CD14-positive monocyte (primary cell): ENCODE data around the gene ADGRG1. TPM values are rescaled to one million over a fixed set of nuclear protein-coding genes. Genes with fewer than 3 reads are reported as not detected.

Experiments used
- DNase-seq, 3 donors: peaks; one replicate each; pipeline ENCODE4 v3.0.0-alpha.2; 2011 to 2022
- H2AFZ ChIP-seq: 2 replicates; pipeline ENCODE4 v1.6.0; 2012; ENCODE audit warnings: mild to moderate bottlenecking, low read depth, low read length, inconsistent platforms; ENCODE audit not compliant: insufficient read depth, poor library complexity, severe bottlenecking
- H3K27ac ChIP-seq, 2 donors: 1 replicate in 1 of 2; 2 replicates in 1 of 2; pipeline ENCODE4 v1.5.1; 2012 to 2013; ENCODE audit warnings: low read length in 2 of 2, control low read depth in 1 of 2, inconsistent platforms in 1 of 2, low read depth in 1 of 2, mild to moderate bottlenecking in 1 of 2
- H3K27me3 ChIP-seq, 2 donors: one replicate each; pipeline versions ENCODE4 v1.6.0 to v1.6.1; 2011 to 2013; ENCODE audit warnings: low read length in 2 of 2; ENCODE audit not compliant: control insufficient read depth in 2 of 2, insufficient read depth in 2 of 2
- H3K36me3 ChIP-seq, 2 donors: replicated peaks in 1 of 2; 1 replicate in 1 of 2; 2 replicates in 1 of 2; pipeline versions ENCODE4 v1.5.1 to v1.6.1; 2012 to 2013; ENCODE audit warnings: low read length in 2 of 2, control low read depth in 1 of 2, inconsistent platforms in 1 of 2, mild to moderate bottlenecking in 1 of 2; ENCODE audit not compliant: insufficient read depth in 2 of 2, control insufficient read depth in 1 of 2
- H3K4me1 ChIP-seq, 2 donors: 1 replicate in 1 of 2; 2 replicates in 1 of 2; pipeline versions ENCODE4 v1.5.1 to v1.6.1; 2012 to 2013; ENCODE audit warnings: low read length in 2 of 2, control low read depth in 1 of 2, inconsistent platforms in 1 of 2, mild to moderate bottlenecking in 1 of 2, moderate library complexity in 1 of 2; ENCODE audit not compliant: insufficient read depth in 2 of 2, control insufficient read depth in 1 of 2
- H3K4me2 ChIP-seq: replicated peaks from 2 replicates; pipeline ENCODE3; 2012; ENCODE audit warnings: low read length, moderate library complexity, mild to moderate bottlenecking; ENCODE audit not compliant: poor library complexity, severe bottlenecking; ENCODE audit errors: extremely low read depth
- H3K4me3 ChIP-seq, 3 experiments: fragments of 200-600 bp in 1 of 3; sonication (generic) in 1 of 3; replicated peaks in 1 of 3; 1 replicate in 2 of 3; 2 replicates in 1 of 3; pipeline ENCODE4 v1.5.1; 2011 to 2013; ENCODE audit warnings: low read length in 3 of 3, mild to moderate bottlenecking in 3 of 3, control low read depth in 2 of 3, low read depth in 2 of 3, inconsistent platforms in 1 of 3, moderate library complexity in 1 of 3
- H3K79me2 ChIP-seq: 2 replicates; pipeline ENCODE4 v1.6.0; 2012; ENCODE audit warnings: mild to moderate bottlenecking, control low read depth, inconsistent platforms, low read length, moderate library complexity; ENCODE audit not compliant: insufficient read depth
- H3K9ac ChIP-seq: 2 replicates; pipeline ENCODE4 v1.6.0; 2017; ENCODE audit warnings: low read length, mild to moderate bottlenecking; ENCODE audit not compliant: insufficient read depth, poor library complexity, severe bottlenecking
- H3K9me3 ChIP-seq, 2 donors: replicated peaks in 1 of 2; 1 replicate in 1 of 2; 2 replicates in 1 of 2; pipeline versions ENCODE4 v1.5.1 to v1.6.1; 2012 to 2013; ENCODE audit warnings: low read length in 2 of 2, control low read depth in 1 of 2; ENCODE audit not compliant: control insufficient read depth in 1 of 2, insufficient read depth in 1 of 2
- H4K20me1 ChIP-seq: 2 replicates; pipeline ENCODE4 v1.6.0; 2012; ENCODE audit warnings: mild to moderate bottlenecking, low read length, control low read depth, moderate library complexity; ENCODE audit not compliant: insufficient read depth
- H3K27ac Mint-ChIP-seq, 7 donors: one replicate each; pipeline ENCODE4 v1.8.0; 2020; ENCODE audit warnings: mild to moderate bottlenecking in 7 of 7, mixed read lengths in 7 of 7, moderate library complexity in 6 of 7, inconsistent platforms in 2 of 7
- H3K27me3 Mint-ChIP-seq, 3 donors: one replicate each; pipeline ENCODE4 v1.8.0; 2021 to 2022; ENCODE audit warnings: low read depth in 3 of 3, mild to moderate bottlenecking in 3 of 3, mixed read lengths in 3 of 3, moderate library complexity in 3 of 3, inconsistent platforms in 1 of 3
- H3K36me3 Mint-ChIP-seq, 2 donors: one replicate each; pipeline ENCODE4 v1.8.0; 2020; ENCODE audit warnings: mixed read lengths in 2 of 2, inconsistent platforms in 1 of 2, mild to moderate bottlenecking in 1 of 2
- H3K4me1 Mint-ChIP-seq: one replicate; pipeline ENCODE4 v1.8.0; 2020; ENCODE audit warnings: mild to moderate bottlenecking, mixed read lengths
- H3K4me3 Mint-ChIP-seq, 2 donors: one replicate each; pipeline ENCODE4 v1.8.0; 2020; ENCODE audit warnings: mild to moderate bottlenecking in 2 of 2, mixed read lengths in 2 of 2, moderate library complexity in 1 of 2
- H3K9me3 Mint-ChIP-seq, 7 donors: one replicate each; pipeline ENCODE4 v1.8.0; 2020 to 2022; ENCODE audit warnings: mixed read lengths in 7 of 7, mild to moderate bottlenecking in 6 of 7, moderate library complexity in 6 of 7, inconsistent platforms in 2 of 7
- CTCF ChIP-seq: fragments of 200-600 bp; IDR thresholded peaks from one replicate; pipeline ENCODE4 v1.8.0; 2022; ENCODE audit warnings: antibody characterized with exemption, mild to moderate bottlenecking
- WGBS: methylation state at CpG from one replicate; pipeline ENCODE4 v1.1.5; 2013; ENCODE audit warnings: missing lambda C conversion rate; ENCODE audit not compliant: insufficient coverage; 5-methylcytosine and 5-hydroxymethylcytosine counted together
- intact Hi-C, 2 donors: fragments of 100-400 bp; cut with micrococcal nuclease; formaldehyde crosslinking; loops; one replicate each; pipeline versions ENCODE4 v1.15.0 to v1.15.1; 2023
- polyA plus RNA-seq, 3 donors: library from polyadenylated mRNA; depleted of rRNA in 1 of 3; unstranded in 2 of 3; stranded (reverse) in 1 of 3; fragments of 300-500 nt in 2 of 3; fragments of >200 nt in 1 of 3; fragmentation: Illumina TruSeq in 2 of 3; gene quantifications; 1 replicate in 2 of 3; 2 replicates in 1 of 3; pipeline ENCODE4 v1.2.3, GENCODE V29; 2012 to 2021

ADGRG1 gene
- polyA plus RNA-seq, 3 donors, result 0.07 to 0.39 (median 0.08) TPM

- no peak for TF ChIP-seq CTCF
- Histone ChIP-seq H2AFZ (no peak overlapping the region), H3K36me3 (no peaks in the 10 kb centered on the region), H3K27me3 (peaks cover 17 to 43% of the 10 kb centered on the region in 2 donors), H3K4me1 (no peaks in the 10 kb centered on the region), H3K9me3 (peaks cover 0 to 13% of the 10 kb centered on the region in 2 donors), H3K4me2 (no peak overlapping the region), H3K27ac (no peak overlapping the region), H4K20me1 (no peaks in the 10 kb centered on the region), H3K9ac (no peak overlapping the region), H3K79me2 (no peaks in the 10 kb centered on the region), H3K4me3 (no peak overlapping the region)
- Mint-ChIP-seq H3K4me3 (peak overlapping the region in 1 of 2 donors; percentile 28), H3K27ac (peak overlapping the region in 3 of 7 donors; percentile 7 to 70 (median 31)), H3K9me3 (peaks cover 0 to 8% (median 0%) of the 10 kb centered on the region in 7 donors), H3K4me1 (peaks cover 9% of the 10 kb centered on the region), H3K36me3 (peaks cover 0 to 2% of the 10 kb centered on the region in 2 donors), H3K27me3 (peaks cover 46 to 72% (median 49%) of the 10 kb centered on the region in 3 donors)
- no peak for DNase-seq
- 81% methylated on average over 10 of the region's 15 CpGs for WGBS
- intact Hi-C loops, result no loop called here
These were observed 1.1 kb upstream of the ADGRG1 start for GRCh38 chr16:57627184-57627871.

GRCh38 chr16:57628783-57629293 is 408 bp downstream of the ADGRG1 start:
- no peaks in the 10 kb centered on the region for H3K79me2 ChIP-seq
- no peak for DNase-seq
- no peak overlapping the region for H2AFZ ChIP-seq
- Mint-ChIP-seq H3K4me3 (peak overlapping the region; percentile 48 to 69), H3K36me3 (peaks cover 0 to 2% of the 10 kb centered on the region in 2 donors), H3K4me1 (peaks cover 9% of the 10 kb centered on the region), H3K27ac (peak overlapping the region in 1 of 7 donors; percentile 45), H3K9me3 (peaks cover 0 to 8% (median 0%) of the 10 kb centered on the region in 7 donors), H3K27me3 (peaks cover 46 to 78% (median 49%) of the 10 kb centered on the region in 3 donors)
- H3K4me1 ChIP-seq, result no peaks in the 10 kb centered on the region
- H3K4me3 ChIP-seq, result no peak overlapping the region
- H3K9me3 ChIP-seq, result peaks cover 0 to 13% of the 10 kb centered on the region in 2 donors
- H3K4me2 ChIP-seq, result no peak overlapping the region
- H3K36me3 ChIP-seq, result no peaks in the 10 kb centered on the region
- TF ChIP-seq CTCF, result no peak
- H3K27ac ChIP-seq, result no peak overlapping the region
- H3K27me3 ChIP-seq, result peaks cover 17 to 47% of the 10 kb centered on the region in 2 donors
- H3K9ac ChIP-seq, result no peak overlapping the region
- 3% methylated on average over 7 of the region's 7 CpGs for WGBS
- no peaks in the 10 kb centered on the region for H4K20me1 ChIP-seq
- intact Hi-C loops, result no loop called here
